HG02571 (cell line): ENCODE results near the gene KIAA0319L.

ENCODE experiments used
- ATAC-seq: cut with Tn5 transposase; IDR thresholded peaks from one replicate; pipeline ENCODE4 v1.9.1; 2021; ENCODE audit warnings: mild to moderate bottlenecking, moderate library complexity; ENCODE audit not compliant: unreplicated experiment

The KIAA0319L gene

DNA sequence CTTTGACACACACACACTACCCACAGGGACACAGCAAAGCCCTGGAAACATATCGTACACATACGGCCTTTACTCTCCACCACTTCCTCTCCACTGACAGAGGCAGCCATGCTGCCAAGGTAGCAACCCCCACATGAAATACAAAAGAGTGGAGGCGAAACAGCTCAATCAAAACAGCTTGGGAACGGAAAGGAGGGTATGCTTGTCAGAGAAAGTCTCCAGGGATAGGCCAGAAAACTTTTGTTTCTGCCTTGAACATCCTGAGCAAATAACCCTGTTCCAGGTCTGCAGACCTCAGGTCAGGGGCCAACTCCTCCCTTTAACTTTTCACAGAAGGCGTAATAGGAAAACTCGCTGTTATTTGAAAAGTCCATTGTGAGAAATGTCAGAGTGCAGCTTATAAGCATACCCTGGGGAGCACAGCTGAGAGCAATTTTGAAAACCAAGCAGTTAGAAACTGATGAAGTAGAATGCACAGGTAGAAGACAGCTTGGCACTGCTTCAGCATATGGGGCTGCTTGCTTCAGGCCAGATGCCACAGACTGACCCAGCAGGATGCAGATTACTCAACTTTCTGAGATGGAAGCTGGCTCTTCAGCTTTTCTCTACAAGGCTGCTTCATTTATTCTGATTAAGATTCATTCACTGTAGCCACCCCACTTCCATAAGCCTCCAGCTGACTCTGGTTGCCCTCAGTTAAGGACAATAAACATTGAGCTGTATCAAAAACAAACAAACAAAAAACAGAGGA is 18.0 kb downstream of the KIAA0319L start:
- ATAC-seq, result no peak

DNA sequence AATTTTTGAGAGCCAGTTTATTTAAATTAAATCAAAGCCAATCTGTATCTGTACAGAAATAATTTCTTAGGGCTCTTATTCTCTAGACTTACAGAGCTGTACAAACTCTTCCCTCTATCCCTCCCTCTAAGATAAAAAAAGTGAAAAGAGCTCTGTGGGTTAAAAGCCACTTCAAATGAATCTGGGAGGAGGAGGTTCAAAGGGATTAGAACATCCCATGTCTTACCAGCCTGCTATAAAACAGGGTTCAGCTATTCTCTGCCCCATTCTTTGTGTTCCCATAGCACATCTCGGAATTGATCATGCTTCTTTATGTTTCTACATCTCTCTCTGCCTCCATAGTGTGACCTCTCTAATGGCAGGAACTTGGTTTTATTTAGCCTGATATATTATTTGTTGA is 19.4 kb downstream of the KIAA0319L start:
- no peak for ATAC-seq

DNA sequence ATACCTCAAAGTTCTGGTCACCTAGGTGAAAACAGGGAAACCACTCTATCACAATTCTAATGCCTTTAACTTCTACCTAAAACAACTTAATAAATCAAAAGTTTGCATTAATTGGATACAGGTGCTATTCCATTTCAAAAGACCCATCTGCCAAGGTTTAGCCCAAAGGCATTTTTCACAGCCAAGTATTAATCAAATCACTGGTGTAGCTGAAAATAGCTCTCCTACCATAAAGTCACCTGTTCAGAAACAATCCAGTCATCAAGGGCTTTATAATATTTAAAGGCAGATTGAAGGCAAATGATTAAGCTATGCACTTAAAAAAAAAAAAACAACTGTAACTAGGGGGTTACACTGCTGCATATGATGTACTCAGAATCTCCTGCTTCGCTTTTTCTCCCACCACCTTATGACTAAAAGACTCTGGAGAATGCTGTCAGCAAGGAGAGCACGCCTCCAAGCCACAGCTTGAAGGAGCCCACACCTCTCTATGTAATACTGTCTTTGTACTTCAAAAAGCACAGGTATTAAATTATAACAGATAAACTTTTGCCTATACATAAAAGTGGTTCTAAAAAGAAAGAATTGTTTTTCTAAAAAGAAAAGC is 20.5 kb downstream of the KIAA0319L start:
- no peak for ATAC-seq

DNA sequence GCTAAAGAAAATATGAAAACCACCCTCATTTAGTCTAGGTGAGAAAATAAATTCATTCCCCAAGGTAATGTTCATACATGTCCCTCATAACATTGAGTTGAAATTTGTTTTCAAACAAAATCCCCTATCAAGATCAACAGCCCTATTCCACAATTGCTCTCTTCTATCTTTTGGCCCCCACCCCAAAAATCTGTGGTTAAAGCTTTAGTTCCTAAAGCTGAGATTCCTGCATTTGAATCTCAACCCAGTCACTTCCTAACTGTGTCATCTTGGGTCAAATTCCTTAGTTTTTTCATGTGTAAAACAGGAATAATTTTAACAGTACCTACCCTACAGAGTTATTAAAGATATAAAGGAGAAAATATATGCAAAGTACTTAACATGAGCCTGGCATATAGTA is 22.0 kb downstream of the KIAA0319L start:
- no peak for ATAC-seq

DNA sequence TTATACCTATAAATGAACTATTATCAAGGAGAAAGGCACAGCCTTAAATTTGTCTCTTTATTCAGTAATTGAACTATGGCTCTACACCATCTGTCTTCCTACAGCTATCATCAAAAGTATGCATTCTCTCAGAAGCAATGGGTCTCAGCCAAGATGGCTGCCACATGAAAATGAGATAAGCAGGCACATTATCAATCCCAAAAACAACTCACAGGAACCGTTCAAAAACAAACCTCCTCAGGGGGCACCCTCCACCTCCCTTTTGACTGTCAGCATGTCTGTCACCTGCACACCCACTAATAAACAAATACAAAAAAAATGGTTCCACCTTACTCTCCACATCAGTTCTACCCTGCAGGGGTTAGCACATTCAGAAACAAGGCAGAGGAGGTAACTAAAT is 23.6 kb downstream of the KIAA0319L start:
- ATAC-seq, result no peak

DNA sequence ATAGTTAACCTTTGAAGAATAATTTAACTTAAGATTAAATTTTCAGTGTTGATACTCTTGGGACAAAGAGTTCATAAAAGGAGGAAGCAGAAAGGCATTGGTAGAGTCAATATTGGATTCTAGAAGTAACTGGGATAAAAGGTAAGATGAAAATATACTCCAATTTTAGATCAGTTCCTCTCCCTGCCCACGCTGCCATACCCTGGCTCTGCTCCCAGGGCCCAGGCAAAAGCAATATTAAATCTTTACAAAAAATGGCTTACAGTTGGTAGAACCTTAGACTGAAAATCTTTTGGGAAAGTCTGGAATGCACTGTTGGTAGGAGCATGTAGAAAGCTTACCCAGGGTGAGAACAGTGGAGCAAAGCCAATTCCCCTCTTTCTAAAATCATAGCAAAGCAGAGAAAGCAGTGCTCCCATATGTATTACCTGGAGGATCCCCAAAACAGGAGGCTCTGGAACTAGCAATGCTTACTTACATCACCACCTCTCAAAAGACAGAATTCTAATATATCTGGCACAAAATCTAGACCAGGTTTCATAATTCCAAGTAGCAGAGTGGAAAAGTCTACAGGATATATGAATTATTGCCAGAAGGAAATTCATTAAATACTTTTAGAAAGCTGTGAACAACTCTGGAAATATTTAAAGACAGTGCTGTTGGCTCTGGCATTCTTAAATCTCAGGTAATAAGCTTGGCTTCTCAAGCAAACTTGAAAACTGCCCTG is 24.5 kb downstream of the KIAA0319L start:
- ATAC-seq, result no peak

DNA sequence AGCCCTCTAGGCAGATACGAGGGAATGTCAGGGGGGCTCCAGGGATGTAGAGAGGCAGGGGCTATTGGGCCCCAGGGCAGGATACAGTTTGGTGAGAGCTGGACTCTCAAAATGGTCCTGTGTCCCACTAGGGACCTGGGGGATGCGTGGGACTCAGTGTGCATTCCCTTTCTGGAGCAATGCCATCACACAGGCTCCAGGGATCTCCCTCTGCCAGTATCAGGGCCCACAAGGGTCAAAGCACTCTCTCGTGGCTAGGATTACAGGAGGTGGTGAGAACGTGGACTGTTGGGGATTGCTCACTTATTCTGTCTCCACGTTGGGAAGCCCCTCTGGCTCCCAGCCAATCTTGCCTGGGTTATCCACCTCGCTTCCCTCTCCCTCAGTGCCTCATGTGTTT is 25.8 kb downstream of the KIAA0319L start:
- ATAC-seq, result no peak

DNA sequence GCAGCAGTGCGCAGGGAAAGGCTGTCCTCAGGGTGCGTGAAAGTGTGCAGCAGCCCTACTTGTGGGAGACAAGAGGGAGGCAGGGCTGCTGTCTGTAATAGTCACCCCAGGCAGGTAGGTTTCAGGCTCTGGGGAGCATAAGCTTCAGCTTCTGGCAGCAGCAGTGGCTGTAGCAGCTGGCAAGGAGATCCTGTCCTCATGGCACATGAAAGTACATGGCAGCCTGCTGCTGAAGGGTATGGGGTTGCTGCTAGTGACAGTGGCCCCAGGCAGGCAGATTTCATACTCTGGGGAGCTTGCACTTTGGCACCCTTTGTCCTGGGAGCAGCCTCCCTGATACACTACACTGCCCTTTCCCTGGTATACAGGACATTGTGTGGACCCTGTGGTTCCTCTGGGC is 26.3 kb downstream of the KIAA0319L start:
- no peak for ATAC-seq

DNA sequence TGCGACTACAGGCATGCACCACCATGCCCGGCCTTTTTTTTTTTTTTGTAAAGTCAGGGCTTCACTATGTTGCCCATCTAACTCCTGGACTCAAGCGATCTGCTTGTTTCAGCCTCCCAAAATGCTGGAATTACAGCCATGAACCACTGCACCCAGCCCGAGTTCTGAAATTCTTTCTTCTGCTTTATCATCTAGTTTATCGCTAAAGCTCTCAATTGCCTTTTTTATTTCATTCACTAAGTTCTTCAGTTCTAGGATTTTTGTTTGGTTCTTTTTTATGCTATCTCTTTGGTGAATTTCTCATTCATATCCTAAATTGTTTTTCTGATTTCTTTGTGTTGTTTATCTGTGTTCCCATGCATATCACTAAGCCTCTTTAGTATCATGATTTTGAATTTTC is 27.0 kb downstream of the KIAA0319L start:
- ATAC-seq, result no peak

DNA sequence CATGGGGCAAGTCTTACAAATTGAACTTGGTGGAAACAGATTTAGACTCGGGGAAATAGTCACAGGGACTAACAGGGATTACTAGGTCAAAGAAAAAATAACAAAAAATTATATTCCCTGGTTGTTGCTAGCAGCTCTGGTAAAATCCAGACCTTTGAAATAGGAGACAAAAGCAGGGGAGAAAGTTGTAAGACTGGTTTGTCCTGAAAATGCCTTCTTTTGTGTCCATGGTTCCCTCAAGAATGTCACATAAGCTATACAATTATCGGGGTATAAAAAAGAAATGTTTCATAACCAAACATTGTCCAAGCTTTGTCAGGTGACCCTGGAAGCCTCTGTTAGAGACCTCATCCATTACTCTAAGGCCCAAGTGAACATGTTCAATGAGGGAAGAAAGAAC is 33.1 kb downstream of the KIAA0319L start:
- no peak for ATAC-seq

DNA sequence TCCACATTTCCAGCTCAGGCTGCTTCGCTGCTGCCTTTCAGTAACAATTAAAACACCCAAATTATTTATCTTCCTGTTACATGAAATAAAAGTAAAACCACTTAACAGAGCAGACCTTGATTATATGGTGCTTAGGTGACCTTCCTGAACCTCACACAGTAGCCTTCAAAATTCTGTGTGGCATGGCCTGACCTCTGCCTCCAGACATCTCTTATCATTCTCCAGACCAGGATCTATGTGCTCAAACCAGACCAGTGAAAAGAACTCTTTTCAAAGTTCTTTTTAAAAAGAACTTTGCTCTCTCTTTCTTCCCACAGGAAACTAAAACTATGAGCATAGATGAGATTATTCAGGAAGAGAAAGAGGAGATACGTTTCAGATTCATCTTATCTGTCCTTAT is 37.8 kb downstream of the KIAA0319L start:
- no peak for ATAC-seq

DNA sequence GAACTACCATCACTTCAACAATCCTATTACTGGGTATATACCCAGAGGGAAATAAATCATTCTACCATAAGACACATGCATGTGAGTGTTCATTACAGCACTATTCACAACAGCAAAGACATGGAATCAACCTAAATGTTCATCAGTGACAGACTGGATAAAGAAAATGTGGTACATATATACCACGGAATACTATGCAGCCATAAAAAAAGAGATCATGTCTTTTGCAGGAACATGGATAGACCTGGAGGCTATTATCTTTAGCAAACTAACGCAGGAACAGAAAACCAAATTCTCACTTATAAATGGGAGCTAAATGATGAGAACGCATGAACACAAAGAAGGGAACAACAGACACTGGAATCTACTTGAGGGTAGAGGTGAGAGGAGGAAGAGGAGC is 39.0 kb downstream of the KIAA0319L start:
- no peak for ATAC-seq

DNA sequence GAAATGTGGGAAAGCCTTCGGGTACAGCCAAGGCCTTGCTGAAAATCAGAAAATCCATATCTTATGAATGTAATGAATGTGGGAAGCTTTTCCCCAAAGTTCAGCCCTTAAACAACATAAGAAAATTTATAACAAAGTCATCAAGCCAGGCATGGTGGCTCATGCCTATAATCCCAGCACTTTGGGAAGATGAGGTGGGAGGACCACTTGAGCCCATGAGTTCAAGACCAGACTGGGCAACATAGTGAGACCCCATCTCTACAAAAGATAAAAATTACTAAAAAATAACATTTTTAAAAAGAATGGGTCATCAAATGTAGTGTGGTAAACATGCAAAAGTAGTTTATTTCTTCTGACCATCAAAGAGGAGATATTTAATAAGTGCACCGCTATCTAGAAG is 45.9 kb downstream of the KIAA0319L start:
- ATAC-seq, result no peak

DNA sequence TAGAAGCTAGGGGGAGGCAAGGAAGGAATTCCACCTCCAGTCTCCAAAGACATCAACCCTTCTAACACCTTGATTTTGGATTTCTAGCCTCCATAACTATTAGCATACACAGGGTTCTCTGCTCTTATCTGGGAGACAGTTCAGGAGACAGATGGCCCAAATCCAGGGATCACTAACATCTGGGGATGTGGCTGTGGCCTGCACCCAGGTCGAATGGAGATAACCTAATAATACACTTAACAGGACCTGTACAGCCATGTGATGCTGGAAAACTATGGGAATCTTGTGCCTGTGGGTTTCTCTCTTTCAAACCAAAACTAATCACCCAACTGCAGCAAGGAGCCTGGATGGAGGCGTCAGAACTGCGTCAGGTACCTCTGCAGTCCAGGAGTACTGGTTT is 47.6 kb downstream of the KIAA0319L start:
- ATAC-seq, result no peak

DNA sequence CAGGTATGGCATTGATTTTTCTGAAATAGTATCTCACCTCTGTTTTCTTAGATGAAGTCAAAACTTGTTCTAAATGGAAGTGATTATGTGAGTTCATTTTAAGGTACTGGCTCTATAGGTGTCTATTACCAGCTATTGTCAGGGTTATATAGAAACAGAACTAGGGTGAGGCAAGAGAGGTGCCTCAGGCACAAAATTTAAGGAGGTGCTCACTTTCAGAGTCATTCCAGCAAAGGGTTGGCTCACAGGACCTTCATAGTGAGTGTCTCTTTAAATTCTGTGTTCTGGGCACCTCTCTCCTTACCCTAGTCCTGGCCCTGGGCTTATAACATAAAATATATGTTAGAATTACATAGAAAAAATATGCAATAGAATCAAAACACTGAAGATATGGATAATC is 49.3 kb downstream of the KIAA0319L start:
- no peak for ATAC-seq

DNA sequence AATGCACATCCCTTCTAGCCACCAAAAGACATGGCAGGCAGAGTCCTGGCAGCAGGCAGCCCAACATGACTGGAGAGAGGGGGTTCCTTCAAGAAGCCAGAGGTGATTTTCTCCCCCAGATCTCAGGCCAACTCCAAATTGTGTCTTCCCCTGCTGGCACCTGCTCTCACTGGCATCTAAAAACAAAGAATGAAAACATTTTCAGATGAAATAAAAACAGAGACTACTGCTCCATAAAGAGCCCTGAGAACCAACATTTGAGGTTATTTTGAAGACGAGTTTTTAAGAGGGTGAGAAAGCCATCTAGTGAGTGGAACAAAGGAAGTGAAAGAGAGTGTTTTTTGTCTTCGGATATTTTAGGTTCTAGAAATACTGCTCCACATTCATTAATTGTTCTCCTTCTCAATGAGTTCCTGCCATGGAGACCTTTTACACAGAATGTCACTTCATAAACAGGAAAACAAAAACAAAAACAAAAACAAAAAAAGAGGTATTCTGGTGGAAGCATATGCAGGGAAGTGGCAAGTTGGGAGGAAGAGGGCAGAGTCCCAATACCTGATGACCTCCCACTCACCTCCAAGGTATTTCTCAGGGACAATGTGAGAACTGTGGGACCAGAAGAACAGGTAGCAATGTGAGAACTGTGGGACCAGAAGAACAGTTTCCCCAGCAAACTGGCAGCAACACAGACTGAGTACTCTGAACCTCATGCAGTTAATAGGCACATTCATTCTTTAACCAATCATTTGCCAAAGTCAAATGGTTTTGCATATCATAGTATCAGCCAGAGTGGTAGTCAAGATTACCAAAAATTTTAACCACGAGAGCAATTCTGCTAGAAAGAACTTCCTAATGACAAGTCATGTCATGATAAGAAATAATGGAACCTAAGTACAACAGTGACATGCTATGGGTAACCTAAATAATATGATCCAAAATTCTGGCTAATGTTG is 50.0 kb downstream of the KIAA0319L start:
- no peak for ATAC-seq

DNA sequence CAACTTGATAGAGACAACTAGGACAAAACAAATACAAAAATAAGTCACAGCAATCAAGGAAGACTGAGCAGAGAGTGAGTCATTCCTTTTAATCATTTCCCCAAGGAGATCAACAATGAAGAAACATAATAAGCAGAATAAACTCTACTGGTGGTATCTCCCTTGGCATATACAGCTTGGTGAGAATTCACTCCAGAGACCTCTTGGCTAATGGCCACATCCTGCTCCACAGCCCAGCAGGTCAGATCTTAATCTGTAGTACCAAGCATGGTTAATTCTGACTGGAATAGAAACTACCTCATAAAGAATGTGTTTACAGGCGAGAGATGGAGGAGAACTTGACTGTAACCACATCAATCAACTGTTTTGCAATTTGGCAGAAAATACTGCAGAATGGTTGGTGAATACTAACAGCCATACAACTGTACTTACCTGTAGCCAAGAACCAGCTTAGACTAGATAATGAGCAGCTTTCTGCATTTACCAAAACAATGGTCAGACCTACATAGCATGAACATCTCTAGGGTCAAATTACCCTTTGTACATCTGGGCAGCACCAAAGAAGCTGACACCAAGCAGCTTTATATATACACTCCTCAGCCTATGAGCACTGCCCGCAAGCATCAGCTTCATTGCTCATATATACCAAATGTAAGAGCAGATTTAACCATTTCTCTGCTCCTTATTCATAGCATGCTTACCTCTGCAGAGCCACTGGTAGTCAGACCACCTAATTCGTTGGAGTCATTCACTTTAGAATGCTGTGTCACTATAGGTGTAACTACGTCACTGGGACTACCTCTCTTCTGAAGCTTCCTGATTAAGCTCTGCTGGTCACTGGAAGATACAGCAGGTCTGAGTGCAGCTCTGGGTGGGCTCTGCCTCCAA is 51.0 kb downstream of the KIAA0319L start:
- no peak for ATAC-seq

DNA sequence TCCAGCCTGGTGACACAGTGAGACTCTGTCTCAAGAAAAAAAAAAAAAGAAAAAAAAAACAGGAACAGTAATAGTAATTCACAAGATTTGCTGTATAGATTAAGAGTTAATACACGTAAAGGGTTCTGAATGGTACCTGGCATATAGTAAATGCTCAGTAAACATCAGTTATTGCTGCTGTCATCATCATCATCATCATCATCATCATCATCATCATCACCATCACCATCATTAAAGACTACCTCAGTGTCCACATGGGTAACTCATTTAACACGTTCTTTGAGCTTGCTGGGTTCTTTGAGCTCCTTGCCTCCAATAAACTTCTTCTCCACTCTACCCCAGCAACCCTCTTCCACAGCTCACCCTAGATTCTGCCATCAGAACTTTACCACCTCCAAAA is 55.0 kb downstream of the KIAA0319L start:
- ATAC-seq, result no peak

DNA sequence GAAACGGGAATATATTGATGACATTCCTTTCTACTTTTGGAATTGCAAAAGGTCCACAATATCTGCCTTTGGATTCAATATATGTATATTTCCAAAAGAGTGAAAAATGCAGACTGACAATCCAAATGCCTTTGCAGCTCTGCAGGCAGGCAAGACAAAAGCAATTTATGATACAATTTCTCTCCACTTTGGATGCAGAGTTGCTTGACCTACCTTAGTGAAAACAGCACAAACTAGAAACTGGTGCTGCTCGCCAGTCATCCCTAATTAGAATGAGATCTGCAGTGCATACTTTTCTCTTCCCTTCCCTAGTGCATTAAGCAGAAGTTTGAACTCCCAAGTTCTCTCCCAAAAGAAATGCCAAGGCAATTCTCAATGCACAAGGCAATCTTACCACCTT is 56.8 kb downstream of the KIAA0319L start:
- ATAC-seq, result no peak

DNA sequence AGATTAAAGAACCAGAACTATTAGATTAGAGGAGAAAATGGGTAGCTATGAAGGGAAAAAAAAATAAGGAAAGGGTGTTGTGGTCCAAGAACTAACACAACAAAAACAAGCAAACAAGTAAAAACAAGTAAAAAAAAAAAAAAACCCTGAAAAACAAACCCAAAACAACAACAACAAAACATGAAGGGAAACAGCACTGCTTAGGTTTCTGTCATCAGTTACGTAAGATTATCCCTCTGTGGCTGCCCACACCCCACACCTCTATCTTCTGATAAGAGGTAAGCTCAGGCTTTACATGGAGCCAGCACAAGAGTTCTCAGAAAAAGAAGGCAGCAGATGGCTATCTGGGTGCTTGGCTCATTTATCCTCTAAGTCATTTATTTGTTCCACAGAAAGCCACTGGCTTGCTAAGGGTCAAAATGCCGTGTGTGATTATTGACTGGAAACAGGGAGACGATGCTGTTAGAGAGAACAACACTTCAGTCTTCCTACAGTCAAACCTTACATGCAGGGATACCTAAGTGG is 57.5 kb downstream of the KIAA0319L start:
- ATAC-seq, result no peak
